ENCODE results near the gene TTC28. TPM values are rescaled to one million over a fixed set of nuclear protein-coding genes. Genes with fewer than 3 reads are reported as not detected.
"Not testable (repeated sequence)": the region's sequence is repeated elsewhere in the genome, so short reads cannot be mapped to it uniquely, and the experiment has no call there.

The TTC28 gene
- total and polyA plus RNA-seq, 10 of the 15 experiments (the other 5 are each of a cell fraction or from before 2014, with no cell fraction given) = 0.15 to 8.4 (median 1.4) TPM

DNA sequence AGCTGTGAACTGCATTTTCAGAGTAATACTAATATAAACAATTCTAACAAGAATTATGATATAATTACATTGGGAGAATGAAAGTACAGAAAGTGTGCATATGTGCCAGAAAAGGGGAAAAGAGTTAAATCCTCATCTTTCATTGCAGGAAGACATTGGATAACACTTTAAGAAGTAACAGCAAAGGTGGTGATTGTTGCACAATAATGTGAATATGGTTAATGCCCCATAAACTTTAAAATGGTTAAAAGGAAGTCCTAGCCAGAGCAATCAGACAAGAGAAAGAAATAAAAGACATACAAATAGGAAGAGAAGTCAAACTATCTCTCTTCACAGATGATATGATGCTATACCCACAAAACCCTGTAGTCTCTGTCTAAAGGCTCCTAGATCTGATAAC is 111.5 kb downstream of the TTC28 start (continued):
- TF ChIP-seq EGR1 (IDR thresholded peaks at IDR 0.05; ENCODE audit: borderline replicate concordance in 1 of 2, low read depth in 2 of 2, low read length in 2 of 2) (no peak), ATF7 (IDR thresholded peaks at IDR 0.05; ENCODE audit: low read depth) (no peak), NFYB (IDR thresholded peaks at IDR 0.05; ENCODE audit: insufficient read depth, low read depth, low read length) (no peak), SMARCA5 (IDR thresholded peaks at IDR 0.05) (no peak)

DNA sequence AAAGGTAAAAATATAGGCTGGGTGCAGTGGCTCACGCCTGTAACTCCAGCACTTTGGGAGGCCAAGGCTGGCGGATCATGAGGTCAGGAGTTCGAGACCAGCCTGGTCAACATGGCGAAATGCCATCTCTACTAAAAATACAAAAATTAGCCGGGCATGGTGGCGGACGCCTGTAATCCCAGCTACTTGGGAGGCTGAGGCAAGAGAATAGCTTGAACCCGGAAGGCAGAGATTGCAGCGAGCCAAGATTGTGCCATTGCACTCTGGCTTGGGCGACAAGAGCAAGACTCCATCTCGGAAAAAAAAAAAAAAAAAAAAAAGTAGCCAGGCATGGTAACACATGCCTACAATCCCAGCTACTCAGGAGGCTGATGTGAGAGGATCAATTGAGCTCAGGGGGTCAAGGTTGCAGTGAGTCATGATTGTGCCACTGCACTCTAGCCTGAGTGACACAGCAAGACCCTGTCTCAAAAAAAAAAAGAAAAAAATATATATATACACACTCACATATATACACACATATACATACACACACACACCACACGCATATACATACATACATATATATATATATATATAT is 112.6 kb downstream of the TTC28 start:
- CTCF ChIA-PET; intact Hi-C loops (cut with micrococcal nuclease; ENCODE audit: unreplicated experiment): not testable (repeated sequence)

DNA sequence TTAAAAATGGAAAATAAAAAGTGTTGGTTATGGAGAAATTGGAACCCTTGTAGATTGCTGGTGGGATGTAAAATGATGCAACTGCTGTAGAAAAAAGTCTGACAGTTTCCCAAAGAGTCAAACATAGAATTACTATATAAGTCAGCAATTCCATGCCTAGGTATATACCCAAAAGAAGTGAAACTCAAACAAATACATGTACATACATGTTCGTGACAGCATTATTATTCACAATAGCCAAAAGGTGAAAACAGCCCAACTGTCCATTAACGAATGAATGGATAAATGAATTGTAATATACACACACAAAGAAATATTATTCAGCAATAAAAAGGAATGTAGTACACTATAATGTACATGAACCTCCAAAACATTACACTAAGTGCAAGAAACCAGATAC is 116.0 kb downstream of the TTC28 start:
- no peak overlapping the region for H3K4me3 ChIP-seq
- no TSS peak for BruUV-seq (replicated peaks)
- no peak overlapping the region for H2AFZ ChIP-seq (ENCODE audit: control insufficient read depth, low read depth, low read length)
- H3K27me3 ChIP-seq (replicated peaks in 1 of 2; ENCODE audit: control insufficient read depth in 2 of 2, insufficient read depth in 2 of 2, low read length in 1 of 2) = no peaks in the 10 kb centered on the region
- SMC1A ChIA-PET (ENCODE audit: uncharacterized antibody, unreplicated experiment) = no interaction called here
- no peak for FAIRE-seq
- H3K27ac ChIP-seq (ENCODE audit: control insufficient read depth, insufficient read depth) = no peak overlapping the region
- RAD21 ChIA-PET (ENCODE audit: unreplicated experiment) = no interaction called here
- no peaks in the 10 kb centered on the region for H3K79me2 ChIP-seq (ENCODE audit: control insufficient read depth, insufficient read depth, low read length)
- intact Hi-C loops (cut with micrococcal nuclease; ENCODE audit: unreplicated experiment) (no loop called here), in situ Hi-C loops (cut with MboI) (no loop called here)
- no peak for DNase-seq (ENCODE audit: low read depth, low spot score)
- WGBS (ENCODE audit: insufficient coverage, insufficient replicate concordance, low lambda C conversion rate, missing lambda C conversion rate) = 2% methylated on average over 2 of the region's 2 CpGs
- no peak for ATAC-seq
- H3K9me3 ChIP-seq (replicated peaks; ENCODE audit: control insufficient read depth, insufficient read depth, low read length) = no peaks in the 10 kb centered on the region
- H4K20me1 ChIP-seq (ENCODE audit: control insufficient read depth, insufficient read depth) = no peaks in the 10 kb centered on the region
- no peak overlapping the region for H3K9ac ChIP-seq (ENCODE audit: control insufficient read depth, insufficient read depth, low read length)
- H3K4me1 ChIP-seq (ENCODE audit: control insufficient read depth, insufficient read depth, low read length) = no peaks in the 10 kb centered on the region
- H3K4me2 ChIP-seq (ENCODE audit: control insufficient read depth, insufficient read depth) = no peak overlapping the region
- no peaks in the 10 kb centered on the region for H3K36me3 ChIP-seq (ENCODE audit: control insufficient read depth in 2 of 2, insufficient read depth in 2 of 2, low read length in 1 of 2)
- POLR2A ChIA-PET = no interaction called here
- CTCF ChIA-PET = no interaction called here
- TF ChIP-seq, protein P1, sequence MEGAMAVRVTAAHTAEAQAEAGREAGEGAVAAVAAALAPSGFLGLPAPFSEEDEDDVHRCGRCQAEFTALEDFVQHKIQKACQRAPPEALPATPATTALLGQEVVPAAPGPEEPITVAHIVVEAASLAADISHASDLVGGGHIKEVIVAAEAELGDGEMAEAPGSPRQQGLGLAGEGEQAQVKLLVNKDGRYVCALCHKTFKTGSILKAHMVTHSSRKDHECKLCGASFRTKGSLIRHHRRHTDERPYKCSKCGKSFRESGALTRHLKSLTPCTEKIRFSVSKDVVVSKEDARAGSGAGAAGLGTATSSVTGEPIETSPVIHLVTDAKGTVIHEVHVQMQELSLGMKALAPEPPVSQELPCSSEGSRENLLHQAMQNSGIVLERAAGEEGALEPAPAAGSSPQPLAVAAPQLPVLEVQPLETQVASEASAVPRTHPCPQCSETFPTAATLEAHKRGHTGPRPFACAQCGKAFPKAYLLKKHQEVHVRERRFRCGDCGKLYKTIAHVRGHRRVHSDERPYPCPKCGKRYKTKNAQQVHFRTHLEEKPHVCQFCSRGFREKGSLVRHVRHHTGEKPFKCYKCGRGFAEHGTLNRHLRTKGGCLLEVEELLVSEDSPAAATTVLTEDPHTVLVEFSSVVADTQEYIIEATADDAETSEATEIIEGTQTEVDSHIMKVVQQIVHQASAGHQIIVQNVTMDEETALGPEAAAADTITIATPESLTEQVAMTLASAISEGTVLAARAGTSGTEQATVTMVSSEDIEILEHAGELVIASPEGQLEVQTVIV (IDR thresholded peaks at IDR 0.05; ENCODE audit: borderline replicate concordance, partially characterized antibody) = no peak
- TF ChIP-seq PAX5 (IDR thresholded peaks at IDR 0.05; ENCODE audit: borderline replicate concordance, low read depth, low read length) (no peak), CHD2 (IDR thresholded peaks at IDR 0.05; ENCODE audit: borderline replicate concordance, low read depth, low read length) (no peak), NR2C1 (IDR thresholded peaks at IDR 0.05) (no peak), SPI1 (IDR thresholded peaks at IDR 0.05; ENCODE audit: borderline replicate concordance, insufficient read depth, low read depth, low read length) (no peak), SMC3 (IDR thresholded peaks at IDR 0.05; ENCODE audit: borderline replicate concordance, low read length) (no peak), IKZF1 (conservative IDR thresholded peaks at IDR 0.05) (no peak)

More for the DNA sequence above, 112.6 kb downstream of the TTC28 start:
- H3K4me2 ChIP-seq (ENCODE audit: control insufficient read depth, insufficient read depth); SMC1A ChIA-PET (ENCODE audit: uncharacterized antibody, unreplicated experiment); H3K4me1 ChIP-seq (ENCODE audit: control insufficient read depth, insufficient read depth, low read length); FAIRE-seq; BruUV-seq (replicated peaks); ATAC-seq; H3K79me2 ChIP-seq (ENCODE audit: control insufficient read depth, insufficient read depth, low read length); DNase-seq (ENCODE audit: low read depth, low spot score); H3K9ac ChIP-seq (ENCODE audit: control insufficient read depth, insufficient read depth, low read length); H3K27ac ChIP-seq (ENCODE audit: control insufficient read depth, insufficient read depth); RAD21 ChIA-PET (ENCODE audit: unreplicated experiment); H4K20me1 ChIP-seq (ENCODE audit: control insufficient read depth, insufficient read depth); H3K36me3 ChIP-seq (ENCODE audit: control insufficient read depth in 2 of 2, insufficient read depth in 2 of 2, low read length in 1 of 2); H3K27me3 ChIP-seq (replicated peaks in 1 of 2; ENCODE audit: control insufficient read depth in 2 of 2, insufficient read depth in 2 of 2, low read length in 1 of 2); H3K4me3 ChIP-seq; H3K9me3 ChIP-seq (replicated peaks; ENCODE audit: control insufficient read depth, insufficient read depth, low read length); H2AFZ ChIP-seq (ENCODE audit: control insufficient read depth, low read depth, low read length); in situ Hi-C loops (cut with MboI): not testable (repeated sequence)
- WGBS (ENCODE audit: insufficient coverage, insufficient replicate concordance, low lambda C conversion rate, missing lambda C conversion rate) = 44% methylated on average over 11 of the region's 12 CpGs
- POLR2A ChIA-PET = interaction anchor here (0.5 kb wide), 1 partner anchor 664 kb away, joined by 4 read pairs; no protein-coding TSS in a partner anchor

Data from GM12878 (cell line).